ENCODE measurements around the gene SCML1.

DNA sequence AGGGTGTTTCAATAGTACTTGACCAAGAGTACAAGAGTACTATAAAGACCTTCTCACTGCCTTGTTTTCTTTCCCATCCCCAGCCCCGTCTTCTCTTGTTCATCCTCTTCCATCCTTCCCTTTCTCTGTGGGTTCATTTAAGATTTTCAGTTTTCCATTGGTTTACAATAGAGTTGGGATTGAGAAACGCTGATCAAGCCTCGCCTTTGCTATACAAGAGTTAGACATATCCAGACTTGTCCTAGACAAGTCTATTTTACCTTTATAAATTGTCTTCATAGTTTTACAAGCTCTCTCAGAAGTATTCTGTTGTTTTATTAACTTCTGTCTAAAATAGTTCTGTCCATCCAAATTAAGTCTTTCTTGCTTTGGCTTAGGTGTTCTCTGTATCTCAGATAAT is 29.6 kb upstream of the SCML1 start:
- no peak for TF ChIP-seq EZH2 (IDR thresholded peaks at IDR 0.05; ENCODE audit: low read length)
- TF ChIP-seq, protein P1, sequence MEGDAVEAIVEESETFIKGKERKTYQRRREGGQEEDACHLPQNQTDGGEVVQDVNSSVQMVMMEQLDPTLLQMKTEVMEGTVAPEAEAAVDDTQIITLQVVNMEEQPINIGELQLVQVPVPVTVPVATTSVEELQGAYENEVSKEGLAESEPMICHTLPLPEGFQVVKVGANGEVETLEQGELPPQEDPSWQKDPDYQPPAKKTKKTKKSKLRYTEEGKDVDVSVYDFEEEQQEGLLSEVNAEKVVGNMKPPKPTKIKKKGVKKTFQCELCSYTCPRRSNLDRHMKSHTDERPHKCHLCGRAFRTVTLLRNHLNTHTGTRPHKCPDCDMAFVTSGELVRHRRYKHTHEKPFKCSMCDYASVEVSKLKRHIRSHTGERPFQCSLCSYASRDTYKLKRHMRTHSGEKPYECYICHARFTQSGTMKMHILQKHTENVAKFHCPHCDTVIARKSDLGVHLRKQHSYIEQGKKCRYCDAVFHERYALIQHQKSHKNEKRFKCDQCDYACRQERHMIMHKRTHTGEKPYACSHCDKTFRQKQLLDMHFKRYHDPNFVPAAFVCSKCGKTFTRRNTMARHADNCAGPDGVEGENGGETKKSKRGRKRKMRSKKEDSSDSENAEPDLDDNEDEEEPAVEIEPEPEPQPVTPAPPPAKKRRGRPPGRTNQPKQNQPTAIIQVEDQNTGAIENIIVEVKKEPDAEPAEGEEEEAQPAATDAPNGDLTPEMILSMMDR (optimal IDR thresholded peaks at IDR 0.05 in 1 of 3, IDR thresholded peaks at IDR 0.05 in 1 of 3, conservative IDR thresholded peaks at IDR 0.05 in 1 of 3; ENCODE audit: extremely low read depth in 1 of 3, insufficient read depth in 2 of 3, low read length in 3 of 3), result no peak
